Neural progenitor cell (in vitro differentiated cells): ENCODE data around the gene TRAPPC6A.

Experiments used
- EZH2 ChIP-seq: fragments of 200-600 bp; sonication (generic); IDR thresholded peaks from 2 replicates; pipeline ENCODE4 v1.6.1; 2017; ENCODE audit warnings: antibody characterized with exemption, mild to moderate bottlenecking, moderate library complexity
- EZH2phosphoT487 ChIP-seq: fragments of 200-600 bp; sonication (generic); IDR thresholded peaks from 2 replicates; pipeline ENCODE4 v1.6.1; 2017; ENCODE audit warnings: antibody characterized with exemption
- TF ChIP-seq, protein P1 (sequence below): fragments of 200-600 bp; sonication (generic); IDR thresholded peaks from 2 replicates; pipeline ENCODE4 v1.5.1; 2017; ENCODE audit warnings: antibody characterized with exemption, mild to moderate bottlenecking

- TF ChIP-seq, protein P1, sequence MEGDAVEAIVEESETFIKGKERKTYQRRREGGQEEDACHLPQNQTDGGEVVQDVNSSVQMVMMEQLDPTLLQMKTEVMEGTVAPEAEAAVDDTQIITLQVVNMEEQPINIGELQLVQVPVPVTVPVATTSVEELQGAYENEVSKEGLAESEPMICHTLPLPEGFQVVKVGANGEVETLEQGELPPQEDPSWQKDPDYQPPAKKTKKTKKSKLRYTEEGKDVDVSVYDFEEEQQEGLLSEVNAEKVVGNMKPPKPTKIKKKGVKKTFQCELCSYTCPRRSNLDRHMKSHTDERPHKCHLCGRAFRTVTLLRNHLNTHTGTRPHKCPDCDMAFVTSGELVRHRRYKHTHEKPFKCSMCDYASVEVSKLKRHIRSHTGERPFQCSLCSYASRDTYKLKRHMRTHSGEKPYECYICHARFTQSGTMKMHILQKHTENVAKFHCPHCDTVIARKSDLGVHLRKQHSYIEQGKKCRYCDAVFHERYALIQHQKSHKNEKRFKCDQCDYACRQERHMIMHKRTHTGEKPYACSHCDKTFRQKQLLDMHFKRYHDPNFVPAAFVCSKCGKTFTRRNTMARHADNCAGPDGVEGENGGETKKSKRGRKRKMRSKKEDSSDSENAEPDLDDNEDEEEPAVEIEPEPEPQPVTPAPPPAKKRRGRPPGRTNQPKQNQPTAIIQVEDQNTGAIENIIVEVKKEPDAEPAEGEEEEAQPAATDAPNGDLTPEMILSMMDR = no peak
- no peak for TF ChIP-seq EZH2
- TF ChIP-seq EZH2phosphoT487 = no peak
Observed at GRCh38 chr19:45114116-45114515, 63.9 kb downstream of the TRAPPC6A start.
